NCI-H128 (cell line): ENCODE measurements around the gene ARMCX6.
A peak's percentile ranks its signal among the peaks of the same experiment; 100 is the strongest.
"Not testable (repeated sequence)": the region's sequence is repeated elsewhere in the genome, so short reads cannot be mapped to it uniquely, and the experiment has no call there.

Source experiments
- DNase-seq: peaks from one replicate; lab custom pipeline; 2025; ENCODE audit not compliant: unreplicated experiment; lab: John Stamatoyannopoulos, UW

ARMCX6 gene

GRCh38 chrX:101617211-101618191 is at the start of gene ARMCX6:
TSS of gene ARMCX6 (minus strand) at chrX:101618000. CDS start at chrX:101616620, 1,380 bp downstream.
- DNase-seq: peak; percentile 34

GRCh38 chrX:101659601-101660063 is 41.8 kb upstream of the ARMCX6 start, which contains the start of gene ARMCX2:
TSS of gene ARMCX2 (minus strand) at chrX:101659850. CDS start at chrX:101657588, 2,262 bp downstream.
- peak; percentile 55 for DNase-seq

- peak; percentile 17 for DNase-seq
Measured at GRCh38 chrX:101658661-101659491, 41.1 kb upstream of the ARMCX6 start.

GRCh38 chrX:101657495-101657894 is 39.7 kb upstream of the ARMCX6 start:
- DNase-seq: no peak

- no peak for DNase-seq
Measured at GRCh38 chrX:101656817-101657216, 39.0 kb upstream of the ARMCX6 start.

- no peak for DNase-seq
Measured at GRCh38 chrX:101655534-101655933, 37.7 kb upstream of the ARMCX6 start.

GRCh38 chrX:101647716-101648115 is 29.9 kb upstream of the ARMCX6 start:
- DNase-seq: not testable (repeated sequence)

- DNase-seq: no peak
Measured at GRCh38 chrX:101642093-101642492, 24.3 kb upstream of the ARMCX6 start.

- DNase-seq: no peak
Measured at GRCh38 chrX:101639583-101639982, 21.8 kb upstream of the ARMCX6 start.

- no peak for DNase-seq
Measured at GRCh38 chrX:101619364-101619763, 1.6 kb upstream of the ARMCX6 start.

- no peak for DNase-seq
Measured at GRCh38 chrX:101605728-101606127, 12.1 kb downstream of the ARMCX6 start.

- no peak for DNase-seq
Measured at GRCh38 chrX:101605146-101605545, 12.7 kb downstream of the ARMCX6 start.

GRCh38 chrX:101602077-101602476 is 15.7 kb downstream of the ARMCX6 start:
- no peak for DNase-seq

- DNase-seq: not testable (repeated sequence)
Measured at GRCh38 chrX:101599592-101599991, 18.2 kb downstream of the ARMCX6 start.

GRCh38 chrX:101595739-101596419 is 21.9 kb downstream of the ARMCX6 start:
- DNase-seq: no peak
